ENCODE data around the gene EIF2AK3. TPM values are rescaled to one million over a fixed set of nuclear protein-coding genes. Genes with fewer than 3 reads are reported as not detected.

EIF2AK3 gene
- polyA plus RNA-seq, 1 donor from 2014 or later: 23.2 TPM

DNA sequence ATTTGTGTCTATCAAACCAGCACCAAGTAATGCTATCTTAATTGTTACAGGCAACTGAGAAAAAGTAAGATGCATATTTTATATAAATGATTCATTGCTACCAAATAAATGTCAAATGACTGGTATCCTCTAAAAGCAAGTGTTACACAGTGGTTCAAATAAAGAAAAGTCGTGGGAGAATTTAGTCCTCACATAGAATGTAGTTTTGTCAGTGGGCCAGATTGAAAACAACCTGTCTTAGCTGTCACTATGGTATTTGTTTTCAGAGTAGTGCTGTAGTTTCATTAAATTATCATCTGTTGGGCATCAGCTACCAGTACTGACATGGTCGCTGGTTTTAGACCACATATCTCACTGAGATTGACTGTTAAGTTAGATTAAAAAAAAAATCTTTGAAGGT, 10.2 kb upstream of the EIF2AK3 start:
- no peaks in the 10 kb centered on the region for H3K79me2 ChIP-seq (replicated peaks; ENCODE audit: insufficient read depth, low read length)
- H2AFZ ChIP-seq (ENCODE audit: low read depth, low read length): no peak overlapping the region
- H3K27ac ChIP-seq (ENCODE audit: low read length): no peak overlapping the region
- H3K4me2 ChIP-seq (ENCODE audit: low read length): no peak overlapping the region
- H3K9me3 ChIP-seq (ENCODE audit: low read length): no peaks in the 10 kb centered on the region
- H3K4me3 ChIP-seq (ENCODE audit: low read length): no peak overlapping the region
- no peaks in the 10 kb centered on the region for H3K36me3 ChIP-seq (ENCODE audit: insufficient read depth, low read length)
- H3K27me3 ChIP-seq (ENCODE audit: insufficient read depth, low read depth, low read length): no peaks in the 10 kb centered on the region
- no peak overlapping the region for H3K9ac ChIP-seq (ENCODE audit: low read length)
- no peaks in the 10 kb centered on the region for H4K20me1 ChIP-seq (ENCODE audit: insufficient read depth)
- H3K9me2 ChIP-seq (ENCODE audit: insufficient read depth, low read length): no peaks in the 10 kb centered on the region
- H3F3A ChIP-seq (ENCODE audit: insufficient read depth, low read length, poor library complexity, severe bottlenecking): no peaks in the 10 kb centered on the region
- TF ChIP-seq EP300 (conservative IDR thresholded peaks at IDR 0.05; ENCODE audit: poor library complexity, severe bottlenecking) (no peak), EZH2 (IDR thresholded peaks at IDR 0.05; ENCODE audit: borderline replicate concordance, insufficient read depth, low read length, poor library complexity, severe bottlenecking) (no peak), POLR2AphosphoS5 (IDR thresholded peaks at IDR 0.05) (no peak), MXI1 (conservative IDR thresholded peaks at IDR 0.05; ENCODE audit: poor library complexity, severe bottlenecking) (no peak), SMC3 (conservative IDR thresholded peaks at IDR 0.05; ENCODE audit: poor library complexity) (no peak), TAF1 (IDR thresholded peaks at IDR 0.05; ENCODE audit: low read depth) (no peak), RAD21 (conservative IDR thresholded peaks at IDR 0.05) (no peak)
- TF ChIP-seq, protein P1, sequence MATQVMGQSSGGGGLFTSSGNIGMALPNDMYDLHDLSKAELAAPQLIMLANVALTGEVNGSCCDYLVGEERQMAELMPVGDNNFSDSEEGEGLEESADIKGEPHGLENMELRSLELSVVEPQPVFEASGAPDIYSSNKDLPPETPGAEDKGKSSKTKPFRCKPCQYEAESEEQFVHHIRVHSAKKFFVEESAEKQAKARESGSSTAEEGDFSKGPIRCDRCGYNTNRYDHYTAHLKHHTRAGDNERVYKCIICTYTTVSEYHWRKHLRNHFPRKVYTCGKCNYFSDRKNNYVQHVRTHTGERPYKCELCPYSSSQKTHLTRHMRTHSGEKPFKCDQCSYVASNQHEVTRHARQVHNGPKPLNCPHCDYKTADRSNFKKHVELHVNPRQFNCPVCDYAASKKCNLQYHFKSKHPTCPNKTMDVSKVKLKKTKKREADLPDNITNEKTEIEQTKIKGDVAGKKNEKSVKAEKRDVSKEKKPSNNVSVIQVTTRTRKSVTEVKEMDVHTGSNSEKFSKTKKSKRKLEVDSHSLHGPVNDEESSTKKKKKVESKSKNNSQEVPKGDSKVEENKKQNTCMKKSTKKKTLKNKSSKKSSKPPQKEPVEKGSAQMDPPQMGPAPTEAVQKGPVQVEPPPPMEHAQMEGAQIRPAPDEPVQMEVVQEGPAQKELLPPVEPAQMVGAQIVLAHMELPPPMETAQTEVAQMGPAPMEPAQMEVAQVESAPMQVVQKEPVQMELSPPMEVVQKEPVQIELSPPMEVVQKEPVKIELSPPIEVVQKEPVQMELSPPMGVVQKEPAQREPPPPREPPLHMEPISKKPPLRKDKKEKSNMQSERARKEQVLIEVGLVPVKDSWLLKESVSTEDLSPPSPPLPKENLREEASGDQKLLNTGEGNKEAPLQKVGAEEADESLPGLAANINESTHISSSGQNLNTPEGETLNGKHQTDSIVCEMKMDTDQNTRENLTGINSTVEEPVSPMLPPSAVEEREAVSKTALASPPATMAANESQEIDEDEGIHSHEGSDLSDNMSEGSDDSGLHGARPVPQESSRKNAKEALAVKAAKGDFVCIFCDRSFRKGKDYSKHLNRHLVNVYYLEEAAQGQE (IDR thresholded peaks at IDR 0.05; ENCODE audit: borderline replicate concordance): no peak
- TF ChIP-seq, protein P2, sequence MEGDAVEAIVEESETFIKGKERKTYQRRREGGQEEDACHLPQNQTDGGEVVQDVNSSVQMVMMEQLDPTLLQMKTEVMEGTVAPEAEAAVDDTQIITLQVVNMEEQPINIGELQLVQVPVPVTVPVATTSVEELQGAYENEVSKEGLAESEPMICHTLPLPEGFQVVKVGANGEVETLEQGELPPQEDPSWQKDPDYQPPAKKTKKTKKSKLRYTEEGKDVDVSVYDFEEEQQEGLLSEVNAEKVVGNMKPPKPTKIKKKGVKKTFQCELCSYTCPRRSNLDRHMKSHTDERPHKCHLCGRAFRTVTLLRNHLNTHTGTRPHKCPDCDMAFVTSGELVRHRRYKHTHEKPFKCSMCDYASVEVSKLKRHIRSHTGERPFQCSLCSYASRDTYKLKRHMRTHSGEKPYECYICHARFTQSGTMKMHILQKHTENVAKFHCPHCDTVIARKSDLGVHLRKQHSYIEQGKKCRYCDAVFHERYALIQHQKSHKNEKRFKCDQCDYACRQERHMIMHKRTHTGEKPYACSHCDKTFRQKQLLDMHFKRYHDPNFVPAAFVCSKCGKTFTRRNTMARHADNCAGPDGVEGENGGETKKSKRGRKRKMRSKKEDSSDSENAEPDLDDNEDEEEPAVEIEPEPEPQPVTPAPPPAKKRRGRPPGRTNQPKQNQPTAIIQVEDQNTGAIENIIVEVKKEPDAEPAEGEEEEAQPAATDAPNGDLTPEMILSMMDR (IDR thresholded peaks at IDR 0.05; ENCODE audit: poor library complexity, severe bottlenecking): no peak

DNA sequence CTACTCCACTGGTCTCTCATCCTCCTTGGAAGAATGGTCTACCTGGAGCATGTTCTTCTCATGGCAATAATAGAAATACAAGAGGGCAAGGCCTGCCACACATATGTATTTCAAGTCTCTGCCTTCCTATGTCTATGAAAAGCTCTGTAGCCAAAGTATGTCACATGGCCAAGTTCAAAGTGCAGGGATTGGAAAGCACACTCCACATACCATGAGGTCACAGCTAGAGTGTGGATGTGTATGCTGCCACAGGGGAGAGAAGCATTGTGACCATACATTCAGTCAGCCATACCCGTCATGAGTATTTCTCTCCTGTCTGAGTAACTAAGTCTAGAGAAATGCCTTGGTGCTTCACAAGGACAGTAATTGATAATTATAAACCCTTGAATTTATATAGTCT, 8.8 kb upstream of the EIF2AK3 start:
- Histone ChIP-seq H3F3A (ENCODE audit: insufficient read depth, low read length, poor library complexity, severe bottlenecking) (no peaks in the 10 kb centered on the region), H3K9me3 (ENCODE audit: low read length) (no peaks in the 10 kb centered on the region), H3K9me2 (ENCODE audit: insufficient read depth, low read length) (no peaks in the 10 kb centered on the region), H3K36me3 (ENCODE audit: insufficient read depth, low read length) (no peaks in the 10 kb centered on the region), H3K4me2 (ENCODE audit: low read length) (no peak overlapping the region), H3K27me3 (ENCODE audit: insufficient read depth, low read depth, low read length) (no peaks in the 10 kb centered on the region), H2AFZ (ENCODE audit: low read depth, low read length) (no peak overlapping the region), H3K9ac (ENCODE audit: low read length) (no peak overlapping the region), H3K4me3 (ENCODE audit: low read length) (no peak overlapping the region), H4K20me1 (ENCODE audit: insufficient read depth) (no peaks in the 10 kb centered on the region), H3K27ac (ENCODE audit: low read length) (no peak overlapping the region), H3K79me2 (replicated peaks; ENCODE audit: insufficient read depth, low read length) (no peaks in the 10 kb centered on the region)
- TF ChIP-seq, protein P1 (IDR thresholded peaks at IDR 0.05; ENCODE audit: borderline replicate concordance): no peak
- no peak for TF ChIP-seq EP300 (conservative IDR thresholded peaks at IDR 0.05; ENCODE audit: poor library complexity, severe bottlenecking)
- TF ChIP-seq, protein P2 (IDR thresholded peaks at IDR 0.05; ENCODE audit: poor library complexity, severe bottlenecking): no peak
- TF ChIP-seq TAF1 (IDR thresholded peaks at IDR 0.05; ENCODE audit: low read depth): no peak
- TF ChIP-seq POLR2AphosphoS5 (IDR thresholded peaks at IDR 0.05): no peak
- no peak for TF ChIP-seq MXI1 (conservative IDR thresholded peaks at IDR 0.05; ENCODE audit: poor library complexity, severe bottlenecking)
- TF ChIP-seq EZH2 (IDR thresholded peaks at IDR 0.05; ENCODE audit: borderline replicate concordance, insufficient read depth, low read length, poor library complexity, severe bottlenecking): no peak
- no peak for TF ChIP-seq SMC3 (conservative IDR thresholded peaks at IDR 0.05; ENCODE audit: poor library complexity)
- no peak for TF ChIP-seq RAD21 (conservative IDR thresholded peaks at IDR 0.05)

Measured in neural cell (in vitro differentiated cells).